ENCODE measurements around the gene PDE1A. TPM values are rescaled to one million over a fixed set of nuclear protein-coding genes. Genes with fewer than 3 reads are reported as not detected.

PDE1A gene
- total and polyA plus RNA-seq, 3 experiments from 2014 or later = not detected

- no peaks in the 10 kb centered on the region for H3K36me3 Mint-ChIP-seq
- Histone ChIP-seq H3K27me3 (ENCODE audit: insufficient read depth, low read length, poor library complexity, severe bottlenecking) (no peaks in the 10 kb centered on the region), H3K27ac (ENCODE audit: low read depth, low read length) (no peak overlapping the region), H3K9me3 (ENCODE audit: low read length) (no peaks in the 10 kb centered on the region), H3K4me1 (ENCODE audit: insufficient read depth, low read length) (no peaks in the 10 kb centered on the region), H3K36me3 (ENCODE audit: insufficient read depth, low read length) (no peaks in the 10 kb centered on the region), H3K4me3 (ENCODE audit: low read length) (no peak overlapping the region)
- peaks cover 0 to 3% of the 10 kb centered on the region in 2 donors for H3K27me3 Mint-ChIP-seq
- no peaks in the 10 kb centered on the region for H3K9me3 Mint-ChIP-seq
- no peak overlapping the region for H3K27ac Mint-ChIP-seq
- no peak for DNase-seq
- no peak overlapping the region for H3K4me3 Mint-ChIP-seq
- POLR2A ChIA-PET = no interaction called here
- H3K4me1 Mint-ChIP-seq = no peaks in the 10 kb centered on the region
- CTCF ChIA-PET = no interaction called here
Observed at GRCh38 chr2:182191061-182191460, 235.8 kb downstream of the PDE1A start.

GRCh38 chr2:182187130-182187529 is 239.7 kb downstream of the PDE1A start:
- Histone ChIP-seq H3K27me3 (ENCODE audit: insufficient read depth, low read length, poor library complexity, severe bottlenecking) (no peaks in the 10 kb centered on the region), H3K36me3 (ENCODE audit: insufficient read depth, low read length) (no peaks in the 10 kb centered on the region), H3K9me3 (ENCODE audit: low read length) (no peaks in the 10 kb centered on the region), H3K4me1 (ENCODE audit: insufficient read depth, low read length) (no peaks in the 10 kb centered on the region), H3K27ac (ENCODE audit: low read depth, low read length) (no peak overlapping the region), H3K4me3 (ENCODE audit: low read length) (no peak overlapping the region)
- ChIA-PET CTCF (no interaction called here), POLR2A (no interaction called here)
- peaks cover 0 to 6% (median 2%) of the 10 kb centered on the region in 5 donors for H3K9me3 Mint-ChIP-seq
- H3K4me1 Mint-ChIP-seq = no peaks in the 10 kb centered on the region
- no peak overlapping the region for H3K27ac Mint-ChIP-seq
- H3K36me3 Mint-ChIP-seq = no peaks in the 10 kb centered on the region
- DNase-seq = no peak
- no peak overlapping the region for H3K4me3 Mint-ChIP-seq
- peaks cover 4 to 10% of the 10 kb centered on the region in 2 donors for H3K27me3 Mint-ChIP-seq

GRCh38 chr2:182186132-182186735 is 240.6 kb downstream of the PDE1A start:
- Mint-ChIP-seq H3K27ac (no peak overlapping the region), H3K4me3 (no peak overlapping the region), H3K27me3 (peaks cover 4 to 11% of the 10 kb centered on the region in 2 donors), H3K36me3 (no peaks in the 10 kb centered on the region), H3K9me3 (peaks cover 0 to 6% (median 2%) of the 10 kb centered on the region in 5 donors), H3K4me1 (no peaks in the 10 kb centered on the region)
- DNase-seq = peak in 2 of 5 donors; percentile 7 to 11
- Histone ChIP-seq H3K27me3 (ENCODE audit: insufficient read depth, low read length, poor library complexity, severe bottlenecking) (no peaks in the 10 kb centered on the region), H3K27ac (ENCODE audit: low read depth, low read length) (no peak overlapping the region), H3K4me3 (ENCODE audit: low read length) (no peak overlapping the region), H3K9me3 (ENCODE audit: low read length) (no peaks in the 10 kb centered on the region), H3K36me3 (ENCODE audit: insufficient read depth, low read length) (no peaks in the 10 kb centered on the region), H3K4me1 (ENCODE audit: insufficient read depth, low read length) (no peaks in the 10 kb centered on the region)
- POLR2A ChIA-PET = no interaction called here
- CTCF ChIA-PET = interaction anchor here (1.4 kb wide), 1 partner anchor 794 kb away, joined by 4 read pairs; no protein-coding TSS in a partner anchor

- Histone ChIP-seq H3K9me3 (ENCODE audit: low read length) (no peaks in the 10 kb centered on the region), H3K27ac (ENCODE audit: low read depth, low read length) (no peak overlapping the region), H3K4me3 (ENCODE audit: low read length) (no peak overlapping the region), H3K4me1 (ENCODE audit: insufficient read depth, low read length) (no peaks in the 10 kb centered on the region), H3K27me3 (ENCODE audit: insufficient read depth, low read length, poor library complexity, severe bottlenecking) (no peaks in the 10 kb centered on the region), H3K36me3 (ENCODE audit: insufficient read depth, low read length) (no peaks in the 10 kb centered on the region)
- peaks cover 0 to 6% (median 2%) of the 10 kb centered on the region in 5 donors for H3K9me3 Mint-ChIP-seq
- H3K4me3 Mint-ChIP-seq = no peak overlapping the region
- H3K36me3 Mint-ChIP-seq = no peaks in the 10 kb centered on the region
- ChIA-PET POLR2A (no interaction called here), CTCF (no interaction called here)
- no peaks in the 10 kb centered on the region for H3K4me1 Mint-ChIP-seq
- no peak for DNase-seq
- H3K27me3 Mint-ChIP-seq = peaks cover 4 to 15% of the 10 kb centered on the region in 2 donors
- H3K27ac Mint-ChIP-seq = no peak overlapping the region
Observed at GRCh38 chr2:182182436-182182835, 244.4 kb downstream of the PDE1A start.

- H3K4me3 Mint-ChIP-seq = no peak overlapping the region
- no peak for DNase-seq
Observed at GRCh38 chr2:182181381-182181780, 245.5 kb downstream of the PDE1A start.

GRCh38 chr2:182179176-182179575 is 247.7 kb downstream of the PDE1A start:
- no peaks in the 10 kb centered on the region for H3K4me1 Mint-ChIP-seq
- ChIA-PET POLR2A (no interaction called here), CTCF (no interaction called here)

More at GRCh38 chr2:182181381-182181780, 245.5 kb downstream of the PDE1A start:
- CTCF ChIA-PET = no interaction called here
- H3K36me3 ChIP-seq (ENCODE audit: insufficient read depth, low read length) = no peaks in the 10 kb centered on the region
- Mint-ChIP-seq H3K27me3 (peaks cover 4 to 15% of the 10 kb centered on the region in 2 donors), H3K9me3 (peaks cover 0 to 6% (median 2%) of the 10 kb centered on the region in 5 donors), H3K27ac (no peak overlapping the region), H3K4me1 (no peaks in the 10 kb centered on the region), H3K36me3 (no peaks in the 10 kb centered on the region)
- H3K27ac ChIP-seq (ENCODE audit: low read depth, low read length) = no peak overlapping the region
- POLR2A ChIA-PET = no interaction called here
- no peaks in the 10 kb centered on the region for H3K27me3 ChIP-seq (ENCODE audit: insufficient read depth, low read length, poor library complexity, severe bottlenecking)
- H3K4me3 ChIP-seq (ENCODE audit: low read length) = no peak overlapping the region
- no peaks in the 10 kb centered on the region for H3K9me3 ChIP-seq (ENCODE audit: low read length)
- no peaks in the 10 kb centered on the region for H3K4me1 ChIP-seq (ENCODE audit: insufficient read depth, low read length)

GRCh38 chr2:182173944-182174622 is 252.8 kb downstream of the PDE1A start:
- no peak overlapping the region for H3K27ac Mint-ChIP-seq
- no peak overlapping the region for H3K27ac ChIP-seq (ENCODE audit: low read depth, low read length)
- no peak overlapping the region for H3K4me3 ChIP-seq (ENCODE audit: low read length)
- H3K27me3 Mint-ChIP-seq = peaks cover 0 to 2% of the 10 kb centered on the region in 2 donors
- ChIA-PET POLR2A (no interaction called here), CTCF (no interaction called here)
- no peaks in the 10 kb centered on the region for H3K27me3 ChIP-seq (ENCODE audit: insufficient read depth, low read length, poor library complexity, severe bottlenecking)
- H3K4me1 Mint-ChIP-seq = no peaks in the 10 kb centered on the region
- no peaks in the 10 kb centered on the region for H3K4me1 ChIP-seq (ENCODE audit: insufficient read depth, low read length)
- H3K36me3 ChIP-seq (ENCODE audit: insufficient read depth, low read length) = no peaks in the 10 kb centered on the region
- peaks cover 0 to 3% (median 0%) of the 10 kb centered on the region in 5 donors for H3K9me3 Mint-ChIP-seq
- no peak for DNase-seq
- H3K9me3 ChIP-seq (ENCODE audit: low read length) = no peaks in the 10 kb centered on the region
- no peak overlapping the region for H3K4me3 Mint-ChIP-seq
- no peaks in the 10 kb centered on the region for H3K36me3 Mint-ChIP-seq

More at GRCh38 chr2:182179176-182179575, 247.7 kb downstream of the PDE1A start:
- no peaks in the 10 kb centered on the region for H3K4me1 ChIP-seq (ENCODE audit: insufficient read depth, low read length)
- H3K27ac ChIP-seq (ENCODE audit: low read depth, low read length) = no peak overlapping the region
- no peaks in the 10 kb centered on the region for H3K27me3 ChIP-seq (ENCODE audit: insufficient read depth, low read length, poor library complexity, severe bottlenecking)
- no peak overlapping the region for H3K27ac Mint-ChIP-seq
- no peaks in the 10 kb centered on the region for H3K9me3 ChIP-seq (ENCODE audit: low read length)
- no peak for DNase-seq
- no peaks in the 10 kb centered on the region for H3K36me3 Mint-ChIP-seq
- H3K4me3 Mint-ChIP-seq = no peak overlapping the region
- no peak overlapping the region for H3K4me3 ChIP-seq (ENCODE audit: low read length)
- H3K27me3 Mint-ChIP-seq = peaks cover 4 to 15% of the 10 kb centered on the region in 2 donors
- no peaks in the 10 kb centered on the region for H3K36me3 ChIP-seq (ENCODE audit: insufficient read depth, low read length)
- H3K9me3 Mint-ChIP-seq = peaks cover 0 to 9% (median 2%) of the 10 kb centered on the region in 5 donors

GRCh38 chr2:182170341-182170740 is 256.5 kb downstream of the PDE1A start:
- Mint-ChIP-seq H3K9me3 (peaks cover 0 to 3% (median 0%) of the 10 kb centered on the region in 5 donors), H3K36me3 (no peaks in the 10 kb centered on the region), H3K27me3 (peaks cover 2 to 6% of the 10 kb centered on the region in 2 donors), H3K4me3 (no peak overlapping the region), H3K4me1 (no peaks in the 10 kb centered on the region), H3K27ac (no peak overlapping the region)
- ChIA-PET POLR2A (no interaction called here), CTCF (no interaction called here)
- H3K4me3 ChIP-seq (ENCODE audit: low read length) = no peak overlapping the region
- no peak for DNase-seq
- H3K27me3 ChIP-seq (ENCODE audit: insufficient read depth, low read length, poor library complexity, severe bottlenecking) = no peaks in the 10 kb centered on the region
- H3K27ac ChIP-seq (ENCODE audit: low read depth, low read length) = no peak overlapping the region
- no peaks in the 10 kb centered on the region for H3K36me3 ChIP-seq (ENCODE audit: insufficient read depth, low read length)
- no peaks in the 10 kb centered on the region for H3K9me3 ChIP-seq (ENCODE audit: low read length)
- H3K4me1 ChIP-seq (ENCODE audit: insufficient read depth, low read length) = no peaks in the 10 kb centered on the region
